Body of pancreas (tissue), 4 donors: ENCODE results near the gene UNC93B1.

ENCODE experiments used
- CTCF ChIP-seq, 7 experiments: fragments of 450-650 bp in 4 of 7; fragments of 200-600 bp in 3 of 7; sonication (generic) in 3 of 7; IDR thresholded peaks; one replicate each; pipeline ENCODE4 v1.5.1; 2016 to 2019; ENCODE audit warnings: antibody characterized with exemption in 7 of 7
- POLR2A ChIP-seq, 3 donors: fragments of 450-650 bp; IDR thresholded peaks; one replicate each; pipeline ENCODE4 v1.6.1; 2016; ENCODE audit warnings: antibody characterized with exemption in 3 of 3, mild to moderate bottlenecking in 2 of 3

GRCh38 chr11:67983951-67984350, 19.9 kb downstream of the UNC93B1 start:
- TF ChIP-seq CTCF (IDR thresholded peaks at IDR 0.05) (no peak), POLR2A (IDR thresholded peaks at IDR 0.05) (no peak)
